Gastrocnemius medialis (tissue), 4 donors: ENCODE results near the gene SENP3. TPM values are rescaled to one million over a fixed set of nuclear protein-coding genes. Genes with fewer than 3 reads are reported as not detected.

Source experiments
- ATAC-seq, 2 donors: fragments of 150-250 bp; one replicate each; pipeline ENCODE4 v1.9.1; 2016
- DNase-seq, 2 donors: peaks; one replicate each; pipeline ENCODE4 v3.0.0-alpha.2; 2019
- H3K27ac ChIP-seq, 4 donors: fragments of 200-600 bp; sonication (generic); 1 replicate in 1 of 4; 2 replicates in 3 of 4; pipeline ENCODE4 v1.5.1; 2016 to 2018; ENCODE audit warnings: mild to moderate bottlenecking in 2 of 4, moderate library complexity in 1 of 4
- H3K27me3 ChIP-seq, 3 donors: fragments of 200-600 bp; sonication (generic) in 2 of 3; 1 replicate in 1 of 3; 2 replicates in 2 of 3; pipeline versions ENCODE4 v1.5.1 to v1.6.0; 2016 to 2019; ENCODE audit warnings: mild to moderate bottlenecking in 1 of 3, moderate library complexity in 1 of 3
- H3K36me3 ChIP-seq, 2 donors: fragments of 200-600 bp; sonication (generic) in 1 of 2; one replicate each; pipeline ENCODE4 v1.5.1; 2017 to 2018
- H3K4me1 ChIP-seq, 2 donors: fragments of 200-600 bp; sonication (generic) in 1 of 2; one replicate each; pipeline ENCODE4 v1.5.1; 2016 to 2017; ENCODE audit warnings: mild to moderate bottlenecking in 2 of 2
- H3K4me3 ChIP-seq, 4 donors: fragments of 200-600 bp; sonication (generic) in 3 of 4; 1 replicate in 1 of 4; 2 replicates in 3 of 4; pipeline ENCODE4 v1.5.1; 2016 to 2019; ENCODE audit warnings: mild to moderate bottlenecking in 2 of 4
- H3K9me3 ChIP-seq, 3 donors: fragments of 200-600 bp; sonication (generic) in 2 of 3; 1 replicate in 1 of 3; 2 replicates in 2 of 3; pipeline ENCODE4 v1.5.1; 2016 to 2019
- POLR2A ChIP-seq, 2 donors: fragments of 450-650 bp; IDR thresholded peaks; one replicate each; pipeline ENCODE4 v1.6.1; 2017; ENCODE audit warnings: antibody characterized with exemption in 2 of 2, mild to moderate bottlenecking in 2 of 2, moderate library complexity in 2 of 2
- in situ Hi-C, 4 donors: fragments of 200-750 bp; cut with MboI; loops; one replicate each; pipeline versions ENCODE4 v1.15.0 to v1.8.0; 2017; ENCODE audit warnings: low sequenced_read_pairs in 4 of 4
- intact Hi-C: fragments of 100-400 bp; cut with DNase I; formaldehyde crosslinking; loops from one replicate; pipeline ENCODE4 v1.15.1; 2023; ENCODE audit warnings: low total_unique reads
- total RNA-seq, 4 donors: library from RNA; depleted of rRNA; stranded (reverse); fragments of >200 nt; gene quantifications; one replicate each; pipeline versions ENCODE4 v1.1.0 to v1.2.3, GENCODE V29; 2016
- TF ChIP-seq, protein P1 (sequence below), 5 experiments: fragments of 450-650 bp in 3 of 5; fragments of 200-600 bp in 2 of 5; sonication (generic) in 2 of 5; IDR thresholded peaks in 4 of 5; conservative IDR thresholded peaks in 1 of 5; 1 replicate in 4 of 5; 2 replicates in 1 of 5; pipeline ENCODE4 v1.5.1; 2016 to 2019; ENCODE audit warnings: antibody characterized with exemption in 5 of 5, mild to moderate bottlenecking in 3 of 5, moderate library complexity in 3 of 5

The SENP3 gene
- total RNA-seq, 4 donors from 2014 or later = 63.6 to 71.5 (median 68.8) TPM

DNA sequence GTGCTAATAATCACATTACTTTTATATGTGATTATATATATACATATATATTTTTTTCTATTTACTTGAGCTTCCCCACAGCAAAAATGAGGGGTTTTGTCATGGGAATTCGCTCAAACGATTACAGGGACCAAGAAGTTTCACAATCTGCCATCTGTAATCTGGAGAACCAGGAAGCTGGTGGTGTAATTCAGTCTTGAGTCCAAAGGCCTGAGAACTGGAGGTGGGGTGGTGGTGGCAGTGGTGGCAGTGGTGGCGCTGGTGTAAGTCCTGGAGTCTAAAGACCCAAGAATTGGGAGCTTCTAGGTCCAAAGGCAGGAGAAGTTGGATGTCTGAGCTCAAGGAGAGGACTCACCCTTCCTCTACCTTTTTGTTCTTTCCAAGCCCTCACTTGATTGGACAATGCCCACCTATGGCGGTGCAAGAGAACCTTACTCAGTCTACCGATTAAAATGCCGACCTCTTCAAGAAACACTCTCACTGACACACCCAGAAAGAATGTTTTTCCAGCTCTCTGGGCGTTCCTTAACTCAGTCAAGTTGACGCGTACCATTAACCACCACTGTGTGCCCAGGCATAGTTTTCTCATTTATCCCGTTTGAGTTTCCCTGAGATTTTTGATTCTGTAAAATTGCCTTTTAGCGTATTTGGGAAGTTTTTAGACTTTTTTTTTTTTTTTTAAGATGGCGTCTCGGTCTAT lies 45.7 kb upstream of the SENP3 start:
- in situ Hi-C loops (loop anchor here in 2 of 4 donors (25.0 kb wide), 2 partner anchors 154 to 171 kb away; partner anchors contain the start of genes TP53 (in 2 of the 2), WRAP53 (in 2 of the 2), KCTD11 (in 1 of the 2) and TMEM95 (in 1 of the 2)), intact Hi-C loops (loop anchor here (2.0 kb wide), 1 partner anchor 75 kb away; the partner anchor contains the start of gene SOX15)
- TF ChIP-seq, protein P1, sequence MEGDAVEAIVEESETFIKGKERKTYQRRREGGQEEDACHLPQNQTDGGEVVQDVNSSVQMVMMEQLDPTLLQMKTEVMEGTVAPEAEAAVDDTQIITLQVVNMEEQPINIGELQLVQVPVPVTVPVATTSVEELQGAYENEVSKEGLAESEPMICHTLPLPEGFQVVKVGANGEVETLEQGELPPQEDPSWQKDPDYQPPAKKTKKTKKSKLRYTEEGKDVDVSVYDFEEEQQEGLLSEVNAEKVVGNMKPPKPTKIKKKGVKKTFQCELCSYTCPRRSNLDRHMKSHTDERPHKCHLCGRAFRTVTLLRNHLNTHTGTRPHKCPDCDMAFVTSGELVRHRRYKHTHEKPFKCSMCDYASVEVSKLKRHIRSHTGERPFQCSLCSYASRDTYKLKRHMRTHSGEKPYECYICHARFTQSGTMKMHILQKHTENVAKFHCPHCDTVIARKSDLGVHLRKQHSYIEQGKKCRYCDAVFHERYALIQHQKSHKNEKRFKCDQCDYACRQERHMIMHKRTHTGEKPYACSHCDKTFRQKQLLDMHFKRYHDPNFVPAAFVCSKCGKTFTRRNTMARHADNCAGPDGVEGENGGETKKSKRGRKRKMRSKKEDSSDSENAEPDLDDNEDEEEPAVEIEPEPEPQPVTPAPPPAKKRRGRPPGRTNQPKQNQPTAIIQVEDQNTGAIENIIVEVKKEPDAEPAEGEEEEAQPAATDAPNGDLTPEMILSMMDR (IDR thresholded peaks at IDR 0.05 in 4 of 5, conservative IDR thresholded peaks at IDR 0.05 in 1 of 5) = no peak
- TF ChIP-seq POLR2A (IDR thresholded peaks at IDR 0.05) = no peak
- Histone ChIP-seq H3K36me3 (peaks cover 0 to 35% of the 10 kb centered on the region in 2 donors), H3K27me3 (no peaks in the 10 kb centered on the region), H3K9me3 (no peaks in the 10 kb centered on the region), H3K4me3 (no peak overlapping the region), H3K27ac (no peak overlapping the region), H3K4me1 (no peaks in the 10 kb centered on the region)
- no peak for ATAC-seq
- no peak for DNase-seq

DNA sequence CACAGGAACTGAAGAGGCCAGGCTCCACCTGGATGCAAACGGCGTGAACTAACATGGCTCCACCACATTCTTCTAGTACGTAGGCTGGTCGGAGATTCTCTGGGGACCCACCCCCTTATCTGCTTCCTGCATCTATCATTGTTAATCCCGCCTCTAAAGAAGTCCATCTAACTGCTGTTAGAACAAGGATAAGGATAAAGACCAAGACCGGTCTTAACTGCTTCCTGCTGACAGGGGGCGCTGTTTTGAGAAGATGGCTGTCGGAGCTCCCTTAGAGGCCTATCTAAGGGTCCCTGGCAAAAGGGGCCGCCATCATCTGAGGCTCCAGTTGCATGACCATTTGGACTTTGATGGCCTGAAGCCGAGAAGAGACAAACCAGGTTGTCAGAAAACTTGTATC lies 38.7 kb upstream of the SENP3 start:
- Histone ChIP-seq H3K36me3 (no peaks in the 10 kb centered on the region), H3K27ac (no peak overlapping the region), H3K4me3 (no peak overlapping the region), H3K27me3 (no peaks in the 10 kb centered on the region), H3K4me1 (no peaks in the 10 kb centered on the region), H3K9me3 (no peaks in the 10 kb centered on the region)
- no peak for ATAC-seq
- TF ChIP-seq POLR2A (IDR thresholded peaks at IDR 0.05) = no peak
- TF ChIP-seq, protein P1 (IDR thresholded peaks at IDR 0.05 in 4 of 5, conservative IDR thresholded peaks at IDR 0.05 in 1 of 5) = peak in 2 of 5 experiments; percentile 39 to 47
- intact Hi-C loops (no loop called here), in situ Hi-C loops (loop anchor here in 2 of 4 donors (25.0 kb wide), 2 partner anchors 161 to 164 kb away; partner anchors contain the start of genes TP53 (in 2 of the 2), WRAP53 (in 2 of the 2), KCTD11 (in 1 of the 2) and TMEM95 (in 1 of the 2))
- DNase-seq = no peak

DNA sequence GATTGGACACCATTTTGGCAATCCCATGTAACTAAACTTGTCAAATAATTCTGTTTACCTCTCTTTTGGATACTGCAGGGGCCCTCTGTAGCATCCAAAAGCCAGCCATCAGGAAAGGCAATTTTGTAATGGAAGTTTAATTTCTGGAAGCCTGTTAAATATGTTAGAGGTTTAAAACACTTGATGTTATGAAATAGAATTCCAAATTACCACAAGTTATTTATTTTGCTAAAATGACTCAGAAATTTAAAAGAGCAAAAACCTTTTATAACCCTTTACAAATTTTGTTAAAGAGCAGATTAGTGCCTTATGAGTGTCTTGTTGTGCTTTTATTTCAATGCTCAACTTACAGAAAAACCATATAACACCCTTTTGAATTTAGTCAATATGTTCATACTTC lies 32.9 kb upstream of the SENP3 start:
- Histone ChIP-seq H3K36me3 (no peaks in the 10 kb centered on the region), H3K27ac (no peak overlapping the region), H3K4me3 (no peak overlapping the region), H3K4me1 (no peaks in the 10 kb centered on the region), H3K9me3 (no peaks in the 10 kb centered on the region), H3K27me3 (no peaks in the 10 kb centered on the region)
- TF ChIP-seq, protein P1 (IDR thresholded peaks at IDR 0.05 in 4 of 5, conservative IDR thresholded peaks at IDR 0.05 in 1 of 5) = no peak
- TF ChIP-seq POLR2A (IDR thresholded peaks at IDR 0.05) = no peak
- in situ Hi-C loops (loop anchor here in 1 of 4 donors (25.0 kb wide), 1 partner anchor 167 kb away; the partner anchor contains the start of genes KCTD11 and TMEM95), intact Hi-C loops (no loop called here)
- DNase-seq (no peak), ATAC-seq (no peak)

DNA sequence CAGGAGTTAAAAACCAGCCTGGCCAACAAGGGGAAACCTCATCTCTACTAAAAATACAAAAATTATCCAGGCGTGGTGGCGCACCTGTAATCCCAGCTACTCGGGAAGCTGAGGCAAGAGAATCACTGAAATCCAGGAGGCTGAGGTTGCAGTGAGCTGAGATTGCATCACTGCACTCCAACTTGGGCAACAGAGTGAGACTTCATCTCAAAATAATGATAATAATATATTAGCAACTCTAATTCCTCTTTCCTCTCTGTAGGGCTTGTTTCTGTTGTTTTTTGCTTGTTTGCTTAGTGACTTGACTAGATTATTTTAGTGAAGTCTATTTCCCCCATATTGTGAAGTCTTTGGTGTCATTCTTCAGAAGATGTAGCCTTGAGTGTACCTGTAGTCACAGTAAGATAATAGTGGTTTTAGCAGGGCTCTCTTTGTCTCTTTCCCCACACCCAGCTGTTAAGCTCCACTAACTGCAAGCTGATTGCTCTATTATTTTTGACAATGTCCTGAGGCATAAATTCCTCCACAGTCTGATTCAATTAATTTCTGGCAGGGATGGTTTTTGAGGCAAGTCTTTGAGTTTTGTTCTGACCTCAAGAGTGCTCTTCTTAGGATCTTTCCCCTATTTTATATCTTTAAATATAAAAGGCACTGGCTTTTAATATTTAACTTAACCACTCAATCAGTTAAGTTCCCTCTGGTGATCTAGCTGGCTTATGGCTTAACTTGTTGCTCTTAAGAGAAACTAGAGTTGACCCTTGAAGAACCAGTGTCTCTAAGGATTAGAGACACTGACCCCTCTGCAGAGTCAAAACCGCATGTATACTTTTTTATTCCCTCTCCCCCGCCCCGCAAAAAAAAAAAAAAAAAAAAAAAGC lies 31.5 kb upstream of the SENP3 start:
- no peak overlapping the region for H3K4me3 ChIP-seq
- TF ChIP-seq POLR2A (IDR thresholded peaks at IDR 0.05) = no peak
- TF ChIP-seq, protein P1 (IDR thresholded peaks at IDR 0.05 in 4 of 5, conservative IDR thresholded peaks at IDR 0.05 in 1 of 5) = no peak
- H3K36me3 ChIP-seq = no peaks in the 10 kb centered on the region
- intact Hi-C loops (no loop called here), in situ Hi-C loops (loop anchor here in 1 of 4 donors (25.0 kb wide), 1 partner anchor 168 kb away; the partner anchor contains the start of genes KCTD11 and TMEM95)
- no peaks in the 10 kb centered on the region for H3K27me3 ChIP-seq
- H3K9me3 ChIP-seq = no peaks in the 10 kb centered on the region
- H3K27ac ChIP-seq = no peak overlapping the region
- DNase-seq = no peak
- no peak for ATAC-seq
- no peaks in the 10 kb centered on the region for H3K4me1 ChIP-seq
